Loucy (cell line): ENCODE data around the gene TSTD2.

Experiments used
- CTCF ChIP-seq: fragments of 200-600 bp; sonication (generic); conservative IDR thresholded peaks from 2 replicates; pipeline ENCODE4 v1.5.1; 2014; ENCODE audit warnings: mild to moderate bottlenecking, antibody characterized with exemption, low read length
- EZH2phosphoT487 ChIP-seq: fragments of 200-600 bp; IDR thresholded peaks from 2 replicates; pipeline ENCODE4 v1.6.1; 2018; ENCODE audit warnings: antibody characterized with exemption, mild to moderate bottlenecking, moderate library complexity, borderline replicate concordance

- TF ChIP-seq CTCF (0 out of 2 replicates have a peak, but pooled peaks have one; percentile 19), EZH2phosphoT487 (no peak)
Measured at GRCh38 chr9:97629156-97629555, 4.0 kb downstream of the TSTD2 start.
